ENCODE measurements around the gene PROSER2. TPM values are rescaled to one million over a fixed set of nuclear protein-coding genes. Genes with fewer than 3 reads are reported as not detected.

The PROSER2 gene
- total and polyA plus RNA-seq, 2 donors (not counting 1 experiment from before 2014, with no cell fraction given), result 0.07 TPM; not detected in 1

DNA sequence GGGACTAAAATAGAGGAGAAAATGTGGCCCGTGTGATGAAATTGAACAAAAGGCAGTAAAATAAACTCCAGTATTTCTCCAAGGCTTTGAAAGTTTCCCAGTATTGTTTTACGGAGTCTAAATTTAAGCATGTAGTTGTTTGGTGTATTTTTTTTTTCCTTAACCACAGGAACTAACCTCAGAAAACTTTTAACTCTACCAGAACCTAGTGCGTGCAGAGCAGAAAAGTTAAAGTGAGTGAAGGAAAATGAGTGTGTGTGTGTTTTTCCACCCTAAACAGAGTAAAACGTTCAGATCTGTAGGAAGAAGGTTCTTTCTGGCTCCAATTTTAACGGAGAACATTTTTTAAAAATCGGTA, 812 bp downstream of the PROSER2 start:
- Mint-ChIP-seq H3K27ac (no peak overlapping the region), H3K4me1 (peaks cover 7% of the 10 kb centered on the region), H3K4me3 (peak overlapping the region; percentile 76), H3K9me3 (ENCODE audit: insufficient read depth) (no peaks in the 10 kb centered on the region), H3K27me3 (peaks cover 43% of the 10 kb centered on the region)
- peak overlapping the region; percentile 37 for H3K9ac ChIP-seq (ENCODE audit: low read length)
- intact Hi-C loops (cut with micrococcal nuclease), result no loop called here
- H3K4me3 ChIP-seq (ENCODE audit: control extremely low read depth in 1 of 5, extremely low read depth in 1 of 5, insufficient read depth in 1 of 5, low read depth in 2 of 5, low read length in 4 of 5), result peak overlapping the region in 2 of 5 experiments; percentile 11 to 41
- peaks cover 4 to 9% of the 10 kb centered on the region in 2 donors for H3K4me1 ChIP-seq (ENCODE audit: control insufficient read depth in 2 of 2, insufficient read depth in 2 of 2, low read length in 2 of 2)
- H3K9me3 ChIP-seq (ENCODE audit: control extremely low read depth in 1 of 3, control insufficient read depth in 2 of 3, insufficient read depth in 1 of 3, low read length in 2 of 3), result no peaks in the 10 kb centered on the region
- no peaks in the 10 kb centered on the region for H3K79me2 ChIP-seq (ENCODE audit: control insufficient read depth, insufficient read depth, low read length)
- ChIA-PET CTCF (no interaction called here), POLR2A (no interaction called here)
- no peaks in the 10 kb centered on the region for H4K20me1 ChIP-seq (ENCODE audit: control insufficient read depth, insufficient read depth, low read length, poor library complexity, severe bottlenecking)
- WGBS (ENCODE audit: insufficient coverage), result 0% methylated on average over 1 of the region's 6 CpGs
- no peaks in the 10 kb centered on the region for H3K36me3 ChIP-seq (replicated peaks in 1 of 2; ENCODE audit: control extremely low read depth in 1 of 2, control insufficient read depth in 1 of 2, extremely low read depth in 1 of 2, insufficient read depth in 2 of 2, low read length in 1 of 2)
- no peak overlapping the region for H3K27ac ChIP-seq (ENCODE audit: low read length in 2 of 2)
- TF ChIP-seq, protein P1, sequence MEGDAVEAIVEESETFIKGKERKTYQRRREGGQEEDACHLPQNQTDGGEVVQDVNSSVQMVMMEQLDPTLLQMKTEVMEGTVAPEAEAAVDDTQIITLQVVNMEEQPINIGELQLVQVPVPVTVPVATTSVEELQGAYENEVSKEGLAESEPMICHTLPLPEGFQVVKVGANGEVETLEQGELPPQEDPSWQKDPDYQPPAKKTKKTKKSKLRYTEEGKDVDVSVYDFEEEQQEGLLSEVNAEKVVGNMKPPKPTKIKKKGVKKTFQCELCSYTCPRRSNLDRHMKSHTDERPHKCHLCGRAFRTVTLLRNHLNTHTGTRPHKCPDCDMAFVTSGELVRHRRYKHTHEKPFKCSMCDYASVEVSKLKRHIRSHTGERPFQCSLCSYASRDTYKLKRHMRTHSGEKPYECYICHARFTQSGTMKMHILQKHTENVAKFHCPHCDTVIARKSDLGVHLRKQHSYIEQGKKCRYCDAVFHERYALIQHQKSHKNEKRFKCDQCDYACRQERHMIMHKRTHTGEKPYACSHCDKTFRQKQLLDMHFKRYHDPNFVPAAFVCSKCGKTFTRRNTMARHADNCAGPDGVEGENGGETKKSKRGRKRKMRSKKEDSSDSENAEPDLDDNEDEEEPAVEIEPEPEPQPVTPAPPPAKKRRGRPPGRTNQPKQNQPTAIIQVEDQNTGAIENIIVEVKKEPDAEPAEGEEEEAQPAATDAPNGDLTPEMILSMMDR (IDR thresholded peaks at IDR 0.05), result no peak
- no peak for TF ChIP-seq EZH2 (IDR thresholded peaks at IDR 0.05; ENCODE audit: borderline replicate concordance, insufficient read depth, low read depth, low read length, poor library complexity, severe bottlenecking)
- H2AFZ ChIP-seq (ENCODE audit: insufficient read depth, low read depth, low read length, poor library complexity, severe bottlenecking), result peak overlapping the region; percentile 58
- ATAC-seq (ENCODE audit: low read depth) (no peak), DNase-seq (no peak)
- peaks cover 0 to 15% (median 9%) of the 10 kb centered on the region in 4 experiments for H3K27me3 ChIP-seq (replicated peaks in 1 of 4; ENCODE audit: control extremely low read depth in 1 of 4, control insufficient read depth in 3 of 4, insufficient read depth in 4 of 4, low read length in 3 of 4)
- peak overlapping the region; percentile 76 for H3K4me2 ChIP-seq (replicated peaks; ENCODE audit: low read depth, low read length, poor library complexity, severe bottlenecking)

GRCh38 chr10:11824376-11824775, 1.2 kb downstream of the PROSER2 start:
- intact Hi-C loops (cut with micrococcal nuclease), result no loop called here
- Mint-ChIP-seq H3K9me3 (ENCODE audit: insufficient read depth) (no peaks in the 10 kb centered on the region), H3K4me3 (peak overlapping the region; percentile 76), H3K4me1 (peaks cover 7% of the 10 kb centered on the region), H3K27me3 (peaks cover 43% of the 10 kb centered on the region), H3K27ac (no peak overlapping the region)
- POLR2A ChIA-PET, result no interaction called here
- H3K9me3 ChIP-seq (ENCODE audit: control extremely low read depth in 1 of 3, control insufficient read depth in 2 of 3, insufficient read depth in 1 of 3, low read length in 2 of 3), result no peaks in the 10 kb centered on the region
- no peaks in the 10 kb centered on the region for H3K36me3 ChIP-seq (replicated peaks in 1 of 2; ENCODE audit: control extremely low read depth in 1 of 2, control insufficient read depth in 1 of 2, extremely low read depth in 1 of 2, insufficient read depth in 2 of 2, low read length in 1 of 2)
- H3K9ac ChIP-seq (ENCODE audit: low read length), result no peak overlapping the region
- no peaks in the 10 kb centered on the region for H4K20me1 ChIP-seq (ENCODE audit: control insufficient read depth, insufficient read depth, low read length, poor library complexity, severe bottlenecking)
- H3K4me2 ChIP-seq (replicated peaks; ENCODE audit: low read depth, low read length, poor library complexity, severe bottlenecking), result no peak overlapping the region
- H3K79me2 ChIP-seq (ENCODE audit: control insufficient read depth, insufficient read depth, low read length), result no peaks in the 10 kb centered on the region
- H3K27ac ChIP-seq (ENCODE audit: low read length in 2 of 2), result no peak overlapping the region
- ATAC-seq (ENCODE audit: low read depth), result no peak
- DNase-seq, result no peak
- no peak overlapping the region for H2AFZ ChIP-seq (ENCODE audit: insufficient read depth, low read depth, low read length, poor library complexity, severe bottlenecking)
- H3K27me3 ChIP-seq (replicated peaks in 1 of 4; ENCODE audit: control extremely low read depth in 1 of 4, control insufficient read depth in 3 of 4, insufficient read depth in 4 of 4, low read length in 3 of 4), result peaks cover 0 to 15% (median 9%) of the 10 kb centered on the region in 4 experiments
- TF ChIP-seq, protein P1 (IDR thresholded peaks at IDR 0.05), result no peak
- no peak for TF ChIP-seq EZH2 (IDR thresholded peaks at IDR 0.05; ENCODE audit: borderline replicate concordance, insufficient read depth, low read depth, low read length, poor library complexity, severe bottlenecking)
- WGBS (ENCODE audit: insufficient coverage), result 41% methylated on average over 2 of the region's 6 CpGs
- CTCF ChIA-PET, result no interaction called here
- no peak overlapping the region for H3K4me3 ChIP-seq (ENCODE audit: control extremely low read depth in 1 of 5, extremely low read depth in 1 of 5, insufficient read depth in 1 of 5, low read depth in 2 of 5, low read length in 4 of 5)
- peaks cover 4 to 9% of the 10 kb centered on the region in 2 donors for H3K4me1 ChIP-seq (ENCODE audit: control insufficient read depth in 2 of 2, insufficient read depth in 2 of 2, low read length in 2 of 2)
